ENCODE measurements around the gene PLEKHF1.

Gene PLEKHF1

DNA sequence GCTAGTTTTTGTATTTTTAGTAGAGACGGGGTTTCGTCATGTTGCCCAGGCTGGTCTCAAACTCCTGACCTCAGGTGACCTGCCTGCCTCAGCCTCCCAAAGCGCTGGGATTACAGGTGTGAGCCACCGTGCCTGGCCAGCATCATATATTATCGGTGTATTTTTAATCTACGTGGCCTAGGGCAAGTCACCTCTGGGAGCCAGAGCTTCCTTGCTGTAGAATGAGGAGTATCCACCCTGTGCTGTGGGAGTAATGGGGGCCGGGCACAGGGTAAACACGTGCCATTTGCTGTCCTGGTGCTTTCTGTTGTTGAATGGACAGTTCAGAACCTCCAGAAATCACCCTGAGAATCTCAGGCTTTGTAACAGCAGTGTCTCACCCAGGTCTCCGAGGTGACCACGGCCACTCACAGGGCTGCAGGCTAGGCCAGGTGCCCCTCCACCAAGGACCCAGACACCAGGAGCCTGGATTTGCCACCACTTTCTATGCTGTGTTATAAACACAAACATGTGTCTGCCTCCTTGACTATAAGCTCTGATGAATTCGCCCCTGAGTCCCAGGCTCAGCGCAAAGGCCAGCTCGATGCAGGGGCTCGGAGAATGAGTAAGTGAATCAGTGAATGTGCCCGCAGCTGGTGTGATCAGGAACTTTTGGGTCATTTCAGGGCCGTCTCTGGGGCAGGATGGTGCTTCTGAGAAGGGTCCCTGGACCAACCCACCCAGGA, 36.4 kb upstream of the PLEKHF1 start:
- H3K36me3 Mint-ChIP-seq (ENCODE audit: low read depth), result no peaks in the 10 kb centered on the region
- H3K27me3 Mint-ChIP-seq, result no peaks in the 10 kb centered on the region
- no peak overlapping the region for H3K27ac Mint-ChIP-seq
- H3K4me1 Mint-ChIP-seq (ENCODE audit: low read depth), result peaks cover 6% of the 10 kb centered on the region
- H3K4me3 Mint-ChIP-seq, result no peak overlapping the region
- no peaks in the 10 kb centered on the region for H3K9me3 Mint-ChIP-seq

DNA sequence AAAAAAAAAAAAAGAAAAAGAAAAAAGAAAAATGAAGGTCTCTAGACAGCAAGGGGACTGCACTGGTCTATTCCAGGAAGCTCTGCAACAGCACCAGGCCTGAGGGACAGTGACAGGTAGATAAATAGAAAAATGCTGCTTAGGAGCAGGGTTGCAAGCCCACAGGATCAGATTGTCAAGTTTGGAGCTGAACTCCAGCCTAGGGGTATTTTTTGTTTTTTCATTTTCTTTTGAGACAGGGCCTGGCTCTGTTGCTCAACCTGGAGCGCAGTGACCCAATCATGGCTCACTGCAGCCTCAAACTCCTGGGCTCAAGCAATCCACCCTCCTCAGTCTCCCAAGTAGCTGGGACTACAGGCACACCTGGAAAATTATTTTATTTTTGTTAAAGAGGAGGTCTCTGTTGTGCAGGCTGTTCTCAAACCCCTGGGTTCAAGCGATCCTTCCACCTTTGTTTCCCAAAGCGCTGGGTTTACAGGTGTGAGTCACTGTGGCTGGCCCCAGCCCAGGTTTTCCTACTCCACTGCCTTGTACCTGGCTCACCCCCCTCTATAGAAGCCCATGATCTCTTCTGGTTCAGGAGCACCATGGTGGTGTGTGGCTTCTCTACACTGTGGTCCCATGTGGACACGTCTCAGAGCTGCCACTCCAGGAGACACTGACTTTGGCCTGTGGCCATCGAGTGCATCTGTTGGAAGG, 35.3 kb upstream of the PLEKHF1 start:
- Mint-ChIP-seq H3K4me1 (ENCODE audit: low read depth) (no peaks in the 10 kb centered on the region), H3K27ac (no peak overlapping the region)

DNA sequence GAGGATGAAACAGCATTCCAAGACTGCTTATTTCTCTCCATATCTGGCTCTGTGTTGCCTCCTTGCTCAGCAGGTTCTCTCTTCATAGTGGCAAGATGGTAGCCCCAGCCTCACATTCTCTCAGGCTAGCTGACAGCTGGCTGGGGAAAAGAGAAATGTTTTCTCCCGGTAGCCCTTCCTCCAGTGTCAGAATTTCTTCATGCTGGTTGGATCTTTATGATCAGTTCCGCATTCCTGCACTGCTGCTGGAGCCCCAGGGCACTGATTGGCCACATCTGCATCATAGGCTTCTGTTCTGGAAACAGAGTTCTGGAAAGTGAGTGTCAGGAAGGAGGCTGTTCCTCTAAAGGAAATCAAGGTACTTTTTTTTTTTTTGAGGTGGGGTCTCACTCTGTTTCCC, 34.6 kb upstream of the PLEKHF1 start:
- no peaks in the 10 kb centered on the region for H3K9me3 Mint-ChIP-seq
- H3K27me3 Mint-ChIP-seq, result no peaks in the 10 kb centered on the region
- no peaks in the 10 kb centered on the region for H3K36me3 Mint-ChIP-seq (ENCODE audit: low read depth)
- H3K4me1 Mint-ChIP-seq (ENCODE audit: low read depth), result no peaks in the 10 kb centered on the region
- no peak overlapping the region for H3K27ac Mint-ChIP-seq
- no peak overlapping the region for H3K4me3 Mint-ChIP-seq

More for the DNA sequence above, 35.3 kb upstream of the PLEKHF1 start:
- Mint-ChIP-seq H3K36me3 (ENCODE audit: low read depth) (no peaks in the 10 kb centered on the region), H3K4me3 (no peak overlapping the region), H3K27me3 (no peaks in the 10 kb centered on the region), H3K9me3 (no peaks in the 10 kb centered on the region)

DNA sequence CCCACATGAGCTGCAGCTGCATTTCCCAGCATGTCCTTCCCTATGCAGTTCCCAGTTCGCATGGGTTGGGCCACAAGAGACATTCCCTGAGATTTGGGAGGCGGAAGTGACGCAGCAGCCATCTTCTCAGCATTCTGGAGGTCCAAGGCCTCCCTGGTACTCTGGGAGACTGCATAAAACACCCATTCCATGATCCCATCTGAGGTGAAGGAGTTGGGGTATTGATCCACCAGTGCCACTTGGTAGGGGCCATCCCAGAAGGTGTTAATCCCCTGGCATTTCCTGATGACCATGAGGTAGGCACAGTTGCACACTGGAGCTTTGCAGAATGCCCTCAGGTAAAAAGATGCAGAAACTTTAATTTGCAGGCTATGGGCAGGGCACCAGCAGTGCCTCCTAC, 33.8 kb upstream of the PLEKHF1 start:
- H3K36me3 Mint-ChIP-seq (ENCODE audit: low read depth), result no peaks in the 10 kb centered on the region
- H3K27ac Mint-ChIP-seq, result no peak overlapping the region
- no peaks in the 10 kb centered on the region for H3K27me3 Mint-ChIP-seq
- H3K9me3 Mint-ChIP-seq, result no peaks in the 10 kb centered on the region
- no peak overlapping the region for H3K4me3 Mint-ChIP-seq
- no peaks in the 10 kb centered on the region for H3K4me1 Mint-ChIP-seq (ENCODE audit: low read depth)

DNA sequence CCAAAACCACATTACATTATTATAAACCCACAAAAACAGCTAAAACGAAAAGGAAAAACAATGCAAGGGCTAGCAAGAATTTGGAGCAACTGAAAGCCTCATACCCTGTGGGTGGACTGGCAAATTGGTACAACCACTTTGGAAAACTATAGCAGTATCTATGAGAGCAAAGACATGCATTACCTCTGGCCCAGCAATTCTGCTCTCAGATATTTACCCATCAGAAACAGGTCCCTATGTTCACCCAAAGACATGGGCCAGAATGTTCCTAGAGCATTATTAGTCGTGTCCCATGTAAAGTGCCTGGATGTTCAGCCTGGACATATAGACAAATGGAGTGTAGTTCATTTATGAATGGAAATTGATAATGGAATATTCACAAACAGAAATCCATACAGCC, 31.3 kb upstream of the PLEKHF1 start:
- H3K27me3 Mint-ChIP-seq, result no peaks in the 10 kb centered on the region
- no peak overlapping the region for H3K27ac Mint-ChIP-seq
- no peaks in the 10 kb centered on the region for H3K9me3 Mint-ChIP-seq
- no peaks in the 10 kb centered on the region for H3K4me1 Mint-ChIP-seq (ENCODE audit: low read depth)
- H3K36me3 Mint-ChIP-seq (ENCODE audit: low read depth), result no peaks in the 10 kb centered on the region
- no peak overlapping the region for H3K4me3 Mint-ChIP-seq

DNA sequence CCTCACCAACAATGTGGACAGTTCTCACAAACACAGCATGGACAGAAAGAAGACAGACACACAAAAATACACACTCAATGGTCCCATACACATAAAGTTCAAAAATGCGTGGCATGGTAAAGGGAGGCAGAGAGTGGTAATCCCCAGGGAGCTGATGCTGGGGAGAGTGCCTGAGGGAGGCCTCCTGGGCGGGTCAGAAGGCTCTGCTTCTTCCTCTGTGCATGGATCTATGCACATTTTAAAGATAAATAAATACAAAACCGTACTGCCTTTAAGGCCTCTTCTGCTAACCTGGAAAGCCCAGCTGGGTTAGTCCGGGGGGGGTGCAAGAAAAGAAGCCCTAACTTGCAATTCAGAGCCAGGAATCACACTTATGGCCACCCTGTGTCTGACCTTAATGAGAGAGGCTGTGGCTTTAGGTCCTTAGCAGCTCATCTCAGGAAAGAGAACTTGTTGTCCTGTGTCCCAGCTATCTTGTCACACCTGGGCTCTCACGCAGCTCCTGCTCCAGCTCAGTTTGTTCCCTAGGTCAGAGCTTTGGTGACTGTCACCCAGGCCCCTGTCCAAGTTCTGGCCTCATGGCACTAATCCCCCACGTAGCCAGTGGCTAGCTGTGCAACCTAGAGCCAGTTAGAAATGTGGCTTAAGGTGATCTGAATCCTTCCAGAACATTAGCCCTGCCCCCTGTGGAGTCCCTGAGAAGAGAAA, 30.7 kb upstream of the PLEKHF1 start:
- Mint-ChIP-seq H3K36me3 (ENCODE audit: low read depth) (no peaks in the 10 kb centered on the region), H3K9me3 (no peaks in the 10 kb centered on the region), H3K4me3 (no peak overlapping the region), H3K4me1 (ENCODE audit: low read depth) (no peaks in the 10 kb centered on the region), H3K27me3 (no peaks in the 10 kb centered on the region), H3K27ac (no peak overlapping the region)

DNA sequence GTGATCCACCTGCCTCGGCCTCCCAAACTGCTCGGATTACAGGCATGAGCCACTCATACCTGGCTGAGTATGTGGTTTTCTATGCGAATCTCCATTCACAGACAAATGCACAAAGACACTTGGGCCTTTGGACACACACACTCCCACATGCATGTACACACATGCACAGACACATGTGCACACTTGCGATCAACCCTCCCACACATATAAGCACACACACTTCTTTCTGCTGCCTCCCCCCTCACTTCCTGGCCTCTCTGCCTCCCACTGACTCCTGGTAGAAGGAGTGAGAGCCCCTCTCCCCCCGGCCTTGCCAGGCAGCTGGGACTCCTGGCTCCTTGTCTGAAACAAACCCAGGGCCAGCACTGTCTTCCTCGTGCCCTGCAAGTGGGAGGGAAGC, 29.3 kb upstream of the PLEKHF1 start:
- H3K9me3 Mint-ChIP-seq, result no peaks in the 10 kb centered on the region
- H3K36me3 Mint-ChIP-seq (ENCODE audit: low read depth), result no peaks in the 10 kb centered on the region
- no peak overlapping the region for H3K4me3 Mint-ChIP-seq
- no peak overlapping the region for H3K27ac Mint-ChIP-seq
- no peaks in the 10 kb centered on the region for H3K27me3 Mint-ChIP-seq
- H3K4me1 Mint-ChIP-seq (ENCODE audit: low read depth), result no peaks in the 10 kb centered on the region

DNA sequence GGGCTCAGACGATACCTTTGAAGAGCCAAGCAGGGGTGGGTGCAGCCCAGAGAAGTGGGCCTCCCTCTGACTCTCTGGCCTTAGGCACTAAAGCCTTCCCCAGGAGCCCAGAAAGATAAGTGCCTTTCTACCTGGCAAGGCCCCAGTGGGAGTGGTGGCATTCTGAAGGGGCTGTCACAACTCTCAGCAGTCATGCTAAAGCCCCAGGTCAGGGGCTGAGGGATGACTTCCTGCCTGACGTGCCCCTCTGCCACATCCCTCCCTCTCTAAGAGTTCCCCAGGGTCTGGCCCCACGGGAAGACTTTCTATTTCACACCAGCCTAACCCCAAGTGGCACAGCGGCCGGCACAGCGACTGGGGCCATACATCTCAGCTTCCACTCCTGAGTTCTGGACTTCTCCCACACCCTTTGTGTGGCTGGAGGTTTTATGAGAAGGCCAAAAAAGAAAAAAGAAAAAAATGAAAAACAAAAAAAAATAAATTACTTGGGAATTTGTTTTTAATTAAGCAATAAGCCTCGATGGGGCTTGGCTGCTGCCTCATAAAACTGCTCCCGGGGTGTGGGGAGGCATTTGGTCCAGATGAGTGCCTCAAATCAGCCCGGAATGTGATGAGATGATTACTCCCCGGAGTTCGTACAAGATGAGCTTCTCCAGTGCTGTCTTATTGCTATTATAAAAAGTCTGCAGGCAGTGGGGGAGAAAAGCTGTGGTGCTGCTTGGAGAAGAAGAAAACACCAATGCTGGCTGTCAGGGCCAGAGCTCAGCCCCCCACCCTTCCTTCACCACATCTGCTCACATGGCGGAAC, 28.5 kb upstream of the PLEKHF1 start:
- no peaks in the 10 kb centered on the region for H3K9me3 Mint-ChIP-seq
- no peaks in the 10 kb centered on the region for H3K36me3 Mint-ChIP-seq (ENCODE audit: low read depth)
- no peaks in the 10 kb centered on the region for H3K4me1 Mint-ChIP-seq (ENCODE audit: low read depth)
- H3K27ac Mint-ChIP-seq, result no peak overlapping the region
- no peaks in the 10 kb centered on the region for H3K27me3 Mint-ChIP-seq
- no peak overlapping the region for H3K4me3 Mint-ChIP-seq

DNA sequence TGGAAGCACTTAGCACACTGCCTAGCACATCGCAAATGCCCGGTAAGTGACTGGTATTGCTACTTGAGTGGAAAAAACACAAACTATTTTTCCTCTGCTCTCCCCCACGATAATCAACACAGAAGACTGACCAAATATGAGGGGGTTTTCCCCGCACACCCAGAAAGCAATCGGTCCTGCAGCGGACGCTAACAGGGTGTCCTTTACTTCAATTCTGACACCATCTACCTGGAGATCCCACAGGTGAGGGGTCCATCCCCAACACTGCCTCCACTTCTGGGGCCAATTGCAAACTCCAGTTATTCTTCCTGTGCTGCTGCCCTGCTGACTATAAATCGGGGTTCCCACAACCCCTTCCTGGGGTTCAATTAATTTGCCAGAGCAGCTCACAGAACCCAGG, 26.2 kb upstream of the PLEKHF1 start:
- Mint-ChIP-seq H3K4me1 (ENCODE audit: low read depth) (no peaks in the 10 kb centered on the region), H3K36me3 (ENCODE audit: low read depth) (no peaks in the 10 kb centered on the region), H3K27me3 (no peaks in the 10 kb centered on the region), H3K9me3 (no peaks in the 10 kb centered on the region), H3K27ac (no peak overlapping the region), H3K4me3 (no peak overlapping the region)

DNA sequence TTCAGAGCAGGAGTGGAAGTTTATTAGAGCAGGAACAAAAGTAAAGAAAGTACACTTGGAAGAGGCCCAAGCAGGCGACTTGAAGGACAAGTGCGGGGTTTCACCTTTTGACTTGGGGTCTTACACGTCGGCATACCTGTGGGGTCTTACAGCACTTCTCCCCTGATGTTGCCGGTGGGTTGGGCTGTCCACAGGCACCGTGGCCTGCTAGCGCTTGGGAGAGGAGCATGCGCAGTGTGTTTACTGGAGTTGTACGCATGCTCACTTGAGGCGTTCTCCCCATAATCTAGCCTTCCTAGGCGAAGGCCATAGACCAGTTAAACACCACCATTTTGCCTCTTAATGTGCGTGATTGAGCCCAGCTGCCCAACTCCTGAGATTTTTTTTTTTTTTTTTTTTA, 25.0 kb upstream of the PLEKHF1 start:
- H3K4me1 Mint-ChIP-seq (ENCODE audit: low read depth), result peaks cover 6% of the 10 kb centered on the region
- H3K4me3 Mint-ChIP-seq, result no peak overlapping the region
- H3K9me3 Mint-ChIP-seq, result no peaks in the 10 kb centered on the region
- H3K27ac Mint-ChIP-seq, result no peak overlapping the region
- no peaks in the 10 kb centered on the region for H3K27me3 Mint-ChIP-seq
- H3K36me3 Mint-ChIP-seq (ENCODE audit: low read depth), result no peaks in the 10 kb centered on the region

DNA sequence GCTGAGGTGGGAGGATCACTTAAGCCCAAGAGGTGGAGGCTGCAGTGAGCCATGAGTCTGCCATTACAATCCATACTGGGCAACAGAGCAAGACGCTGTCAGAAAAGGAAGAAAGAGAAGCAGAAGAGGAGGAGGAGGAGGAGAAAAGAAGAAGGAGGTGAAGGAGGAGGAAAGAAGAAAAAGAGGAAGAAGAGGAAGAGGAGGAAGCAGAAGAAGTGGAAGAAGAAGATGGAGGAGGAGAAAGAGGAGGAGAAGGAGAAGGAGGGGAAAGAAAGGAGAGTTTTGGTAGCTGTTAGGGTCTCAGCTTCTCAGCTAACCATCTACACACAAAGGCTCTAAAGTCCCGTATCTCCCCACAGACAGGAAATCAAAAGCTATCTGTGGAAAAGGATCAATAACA, 23.7 kb upstream of the PLEKHF1 start:
- no peaks in the 10 kb centered on the region for H3K36me3 Mint-ChIP-seq (ENCODE audit: low read depth)
- no peak overlapping the region for H3K27ac Mint-ChIP-seq
- no peak overlapping the region for H3K4me3 Mint-ChIP-seq
- no peaks in the 10 kb centered on the region for H3K27me3 Mint-ChIP-seq
- H3K4me1 Mint-ChIP-seq (ENCODE audit: low read depth), result peaks cover 18% of the 10 kb centered on the region
- H3K9me3 Mint-ChIP-seq, result no peaks in the 10 kb centered on the region

DNA sequence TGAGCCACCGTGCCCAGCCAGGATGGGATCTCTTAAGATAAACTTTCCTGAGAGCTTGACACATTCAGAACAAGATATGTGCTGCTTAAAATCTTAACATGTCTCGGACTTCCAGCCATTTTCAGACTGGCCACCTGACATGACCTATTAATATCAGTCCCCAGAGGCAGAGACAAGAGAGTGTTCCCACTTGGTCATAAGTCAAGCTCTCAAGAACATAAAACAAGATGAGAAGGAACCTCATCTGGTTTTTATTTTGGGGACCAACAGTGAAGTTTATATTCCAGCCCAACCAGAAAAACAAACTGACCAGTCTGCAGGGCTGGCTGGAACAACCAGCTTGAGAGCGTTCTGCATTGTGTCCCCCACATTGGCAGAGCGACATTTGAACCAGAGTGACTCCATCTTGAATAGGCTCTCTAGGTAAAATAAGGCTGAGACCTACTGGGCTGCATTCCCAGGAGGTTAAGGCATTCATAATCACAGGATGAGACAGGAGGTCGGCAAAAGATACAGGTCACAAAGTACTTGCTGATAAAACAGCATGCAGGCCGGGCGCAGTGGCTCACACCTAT, 21.8 kb upstream of the PLEKHF1 start:
- Mint-ChIP-seq H3K9me3 (no peaks in the 10 kb centered on the region), H3K27ac (no peak overlapping the region), H3K27me3 (no peaks in the 10 kb centered on the region), H3K36me3 (ENCODE audit: low read depth) (no peaks in the 10 kb centered on the region), H3K4me3 (no peak overlapping the region), H3K4me1 (ENCODE audit: low read depth) (peaks cover 18% of the 10 kb centered on the region)

DNA sequence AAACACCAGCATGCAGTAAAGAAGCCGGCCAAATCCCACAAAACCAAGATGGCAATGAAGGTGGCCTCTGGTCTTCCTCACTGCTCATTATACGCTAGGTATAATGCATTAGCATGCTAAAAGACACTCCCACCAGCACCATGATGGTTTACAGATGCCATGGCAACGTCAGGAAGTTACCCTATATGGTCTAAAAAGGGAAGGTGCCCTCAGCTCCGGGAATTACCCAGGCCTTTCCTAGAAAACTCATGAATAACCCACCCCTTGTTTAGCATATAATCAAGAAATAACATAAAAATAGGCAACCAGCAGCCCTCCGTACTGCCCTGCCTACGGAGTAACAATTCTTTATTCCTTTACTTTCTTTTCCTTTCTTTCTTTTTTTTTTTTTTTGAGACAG, 21.1 kb upstream of the PLEKHF1 start:
- H3K27me3 Mint-ChIP-seq, result no peaks in the 10 kb centered on the region
- H3K9me3 Mint-ChIP-seq, result no peaks in the 10 kb centered on the region
- H3K4me1 Mint-ChIP-seq (ENCODE audit: low read depth), result peaks cover 18% of the 10 kb centered on the region
- no peak overlapping the region for H3K27ac Mint-ChIP-seq
- H3K36me3 Mint-ChIP-seq (ENCODE audit: low read depth), result no peaks in the 10 kb centered on the region
- H3K4me3 Mint-ChIP-seq, result no peak overlapping the region

DNA sequence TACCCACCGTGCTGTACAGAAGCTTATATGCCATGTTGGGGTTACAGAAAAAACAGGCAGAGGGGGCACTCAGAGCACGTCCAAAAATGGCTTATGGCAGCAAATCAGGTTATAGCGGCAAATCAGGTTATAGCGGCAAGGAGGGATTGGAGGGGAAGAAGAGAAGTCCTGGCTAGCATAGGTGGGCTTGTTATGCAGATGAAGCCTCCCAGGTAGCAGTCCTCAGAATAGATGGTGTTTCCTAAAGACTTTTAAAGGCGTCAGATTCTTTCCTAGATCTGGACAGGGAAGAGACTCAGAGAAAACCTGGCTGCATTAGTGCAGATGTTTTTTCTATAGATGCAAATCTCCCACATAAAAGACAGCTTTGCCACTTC, 19.8 kb upstream of the PLEKHF1 start:
- no peaks in the 10 kb centered on the region for H3K36me3 Mint-ChIP-seq (ENCODE audit: low read depth)
- no peaks in the 10 kb centered on the region for H3K9me3 Mint-ChIP-seq
- H3K4me3 Mint-ChIP-seq, result no peak overlapping the region
- no peak overlapping the region for H3K27ac Mint-ChIP-seq
- no peaks in the 10 kb centered on the region for H3K27me3 Mint-ChIP-seq
- peaks cover 18% of the 10 kb centered on the region for H3K4me1 Mint-ChIP-seq (ENCODE audit: low read depth)
